ENCODE data around the gene TMEM135.

The TMEM135 gene

GRCh38 chr11:87347854-87348253, 310.1 kb downstream of the TMEM135 start:
- no peak for TF ChIP-seq CTCF (conservative IDR thresholded peaks at IDR 0.05; ENCODE audit: control insufficient read depth, insufficient read depth, low read depth, low read length)
- no peak for DNase-seq (ENCODE audit: low read depth)
- no peak overlapping the region for H3K4me3 ChIP-seq (ENCODE audit: control insufficient read depth, low read depth, low read length)

- TF ChIP-seq CTCF (conservative IDR thresholded peaks at IDR 0.05; ENCODE audit: control insufficient read depth, insufficient read depth, low read depth, low read length) = no peak
- no peak for DNase-seq (ENCODE audit: low read depth)
- no peak overlapping the region for H3K4me3 ChIP-seq (ENCODE audit: control insufficient read depth, low read depth, low read length)
These were observed 313.9 kb downstream of the TMEM135 start for GRCh38 chr11:87351676-87352075.

- peak; percentile 92 for TF ChIP-seq CTCF (conservative IDR thresholded peaks at IDR 0.05; ENCODE audit: control insufficient read depth, insufficient read depth, low read depth, low read length)
- H3K4me3 ChIP-seq (ENCODE audit: control insufficient read depth, low read depth, low read length) = no peak overlapping the region
- DNase-seq (ENCODE audit: low read depth) = peak; percentile 73
These were observed 315.3 kb downstream of the TMEM135 start for GRCh38 chr11:87352759-87353707.

- no peak for TF ChIP-seq CTCF (conservative IDR thresholded peaks at IDR 0.05; ENCODE audit: control insufficient read depth, insufficient read depth, low read depth, low read length)
- H3K4me3 ChIP-seq (ENCODE audit: control insufficient read depth, low read depth, low read length) = no peak overlapping the region
- DNase-seq (ENCODE audit: low read depth) = no peak
These were observed 316.1 kb downstream of the TMEM135 start for GRCh38 chr11:87353771-87354345.

GRCh38 chr11:87355596-87355995, 317.9 kb downstream of the TMEM135 start:
- no peak overlapping the region for H3K4me3 ChIP-seq (ENCODE audit: control insufficient read depth, low read depth, low read length)
- no peak for DNase-seq (ENCODE audit: low read depth)
- no peak for TF ChIP-seq CTCF (conservative IDR thresholded peaks at IDR 0.05; ENCODE audit: control insufficient read depth, insufficient read depth, low read depth, low read length)

GRCh38 chr11:87356428-87356827, 318.7 kb downstream of the TMEM135 start:
- no peak for TF ChIP-seq CTCF (conservative IDR thresholded peaks at IDR 0.05; ENCODE audit: control insufficient read depth, insufficient read depth, low read depth, low read length)
- no peak for DNase-seq (ENCODE audit: low read depth)
- H3K4me3 ChIP-seq (ENCODE audit: control insufficient read depth, low read depth, low read length) = no peak overlapping the region

All from fibroblast of mammary gland (primary cell).